Measurements from ENCODE around the gene DMKN. TPM values are rescaled to one million over a fixed set of nuclear protein-coding genes. Genes with fewer than 3 reads are reported as not detected.

The DMKN gene
- total and polyA plus RNA-seq, 12 donors, result 2.7 to 70.5 (median 19.7) TPM

GRCh38 chr19:35558400-35559280 lies 45.2 kb upstream of the DMKN start:
- intact Hi-C loops (cut with DNase I), result no loop called here
- peak overlapping the region in 2 of 4 donors; percentile 35 to 55 for H3K4me3 ChIP-seq
- H3K27me3 ChIP-seq, result no peaks in the 10 kb centered on the region

DNA sequence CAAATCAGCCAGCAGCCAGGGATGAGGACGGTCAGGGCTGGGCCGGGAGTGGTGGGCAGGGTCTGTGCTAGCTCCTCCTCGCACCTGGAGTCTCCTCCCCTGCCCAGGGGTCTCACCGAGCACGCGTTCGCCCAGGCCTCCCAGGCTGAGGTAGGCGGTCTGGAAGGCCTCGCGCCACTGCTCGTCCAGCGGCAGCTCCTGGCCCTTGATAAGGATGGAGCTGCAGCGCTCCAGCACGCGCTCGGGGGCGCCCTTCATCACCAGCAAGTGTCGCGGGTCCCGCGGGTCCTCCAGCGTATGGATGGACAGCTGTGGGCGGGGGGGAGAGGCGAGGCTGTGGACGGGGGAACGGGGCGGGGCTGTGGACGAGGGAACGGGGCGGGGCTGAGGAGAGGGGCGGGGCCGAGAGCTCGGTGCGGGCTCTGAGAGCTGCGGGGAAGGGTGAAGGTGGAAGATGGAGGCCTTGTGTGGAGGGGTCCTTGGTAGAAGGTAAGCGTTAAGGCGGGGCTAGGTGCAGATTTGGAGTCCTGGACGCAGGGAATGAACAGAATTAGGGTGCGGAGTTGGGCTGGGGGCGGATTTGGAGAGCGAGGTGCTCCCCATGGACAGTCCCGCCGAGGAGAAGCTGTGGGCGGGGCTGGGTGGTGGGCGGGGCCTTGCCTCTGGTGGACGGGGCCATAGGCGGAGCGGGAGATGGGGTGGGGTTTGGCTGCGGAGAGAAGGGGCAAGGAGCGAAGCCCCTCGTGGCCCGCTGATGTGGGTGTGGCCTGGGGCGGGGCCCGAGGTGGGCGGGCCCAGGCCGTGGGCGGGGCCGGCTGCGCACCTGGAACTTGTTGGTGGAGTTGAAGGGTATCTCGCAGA lies 44.3 kb upstream of the DMKN start:
- H3K4me1 ChIP-seq (replicated peaks in 1 of 2), result peaks cover 13 to 19% of the 10 kb centered on the region in 2 donors
- peak overlapping the region in 1 of 5 donors; percentile 37 for H3K27ac ChIP-seq
- WGBS, 4 donors, result 4 to 7% (median 4%) methylated on average over 32 to 60 of the region's 60 CpGs
- DNase-seq, result peak; percentile 84 to 98 (median 94)
- H3K9me3 ChIP-seq (replicated peaks in 1 of 3), result no peaks in the 10 kb centered on the region
- TF ChIP-seq POLR2A (IDR thresholded peaks at IDR 0.05), result no peak
- no peak for TF ChIP-seq CTCF (IDR thresholded peaks at IDR 0.05)
- intact Hi-C loops (cut with DNase I), result no loop called here
- H3K4me3 ChIP-seq, result peak overlapping the region in 2 of 4 donors; percentile 35 to 55
- no peaks in the 10 kb centered on the region for H3K27me3 ChIP-seq
- no peaks in the 10 kb centered on the region for H3K36me3 ChIP-seq (replicated peaks in 1 of 2)

More at GRCh38 chr19:35558400-35559280, 45.2 kb upstream of the DMKN start:
- H3K4me1 ChIP-seq (replicated peaks in 1 of 2), result peaks cover 6 to 12% of the 10 kb centered on the region in 2 donors
- no peaks in the 10 kb centered on the region for H3K9me3 ChIP-seq (replicated peaks in 1 of 3)
- WGBS, 4 donors, result 33 to 88% (median 41%) methylated on average over 17 to 53 of the region's 53 CpGs
- H3K36me3 ChIP-seq (replicated peaks in 1 of 2), result no peaks in the 10 kb centered on the region
- H3K27ac ChIP-seq, result peak overlapping the region in 1 of 5 donors; percentile 37
- no peak for TF ChIP-seq CTCF (IDR thresholded peaks at IDR 0.05)
- TF ChIP-seq POLR2A (IDR thresholded peaks at IDR 0.05), result no peak
- peak in 2 of 7 donors; percentile 9 to 22 for DNase-seq

GRCh38 chr19:35556846-35557538 lies 43.5 kb upstream of the DMKN start:
- 59 to 80% (median 73%) methylated on average over 10 to 16 of the region's 16 CpGs for WGBS, 4 donors
- no peak for TF ChIP-seq CTCF (IDR thresholded peaks at IDR 0.05)
- TF ChIP-seq POLR2A (IDR thresholded peaks at IDR 0.05), result no peak
- Histone ChIP-seq H3K27me3 (no peaks in the 10 kb centered on the region), H3K4me1 (replicated peaks in 1 of 2) (peaks cover 13 to 19% of the 10 kb centered on the region in 2 donors), H3K36me3 (replicated peaks in 1 of 2) (no peaks in the 10 kb centered on the region), H3K9me3 (replicated peaks in 1 of 3) (no peaks in the 10 kb centered on the region), H3K27ac (peak overlapping the region in 2 of 5 donors; percentile 26 to 37), H3K4me3 (peak overlapping the region in 1 of 4 donors; percentile 55)
- intact Hi-C loops (cut with DNase I), result no loop called here
- peak in 1 of 7 donors; percentile 16 for DNase-seq

Measured in adrenal gland (tissue), 12 donors.